ENCODE data around the gene RPTN.

The RPTN gene

DNA sequence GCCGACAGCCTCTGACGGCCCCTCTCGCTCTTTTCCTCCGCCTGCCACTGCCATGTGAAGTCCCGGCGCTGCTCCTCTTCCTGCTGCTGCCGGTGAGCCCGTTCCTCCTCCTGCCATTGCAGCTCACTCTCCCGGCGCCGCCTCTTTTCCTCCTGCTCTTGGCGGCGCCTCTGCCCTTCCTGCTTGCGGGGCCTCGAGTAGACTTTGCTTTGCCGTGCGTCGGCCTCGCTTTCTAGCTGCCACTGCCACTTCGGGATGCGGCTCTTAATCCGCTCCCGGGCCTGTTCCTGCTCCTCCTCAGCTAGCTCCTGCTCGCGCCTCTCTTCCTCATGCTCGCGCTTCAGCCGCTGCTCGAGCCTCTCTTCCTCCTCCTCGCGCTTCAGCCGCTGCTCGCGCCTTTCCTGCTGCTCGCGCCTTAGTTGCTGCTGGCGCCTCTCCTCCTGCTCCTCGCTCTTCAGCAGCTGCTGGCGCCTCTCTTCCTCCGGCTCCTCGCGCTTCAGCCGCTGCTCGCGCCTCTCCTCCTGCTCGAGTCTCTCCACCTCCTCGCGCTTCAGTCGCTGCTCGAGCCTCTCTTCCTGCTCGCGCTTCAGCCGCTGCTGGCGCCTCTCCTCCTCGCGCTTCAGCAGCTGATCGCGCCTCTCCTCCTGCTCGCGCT is 48.0 kb downstream of the RPTN start:
- no peak for FAIRE-seq

DNA sequence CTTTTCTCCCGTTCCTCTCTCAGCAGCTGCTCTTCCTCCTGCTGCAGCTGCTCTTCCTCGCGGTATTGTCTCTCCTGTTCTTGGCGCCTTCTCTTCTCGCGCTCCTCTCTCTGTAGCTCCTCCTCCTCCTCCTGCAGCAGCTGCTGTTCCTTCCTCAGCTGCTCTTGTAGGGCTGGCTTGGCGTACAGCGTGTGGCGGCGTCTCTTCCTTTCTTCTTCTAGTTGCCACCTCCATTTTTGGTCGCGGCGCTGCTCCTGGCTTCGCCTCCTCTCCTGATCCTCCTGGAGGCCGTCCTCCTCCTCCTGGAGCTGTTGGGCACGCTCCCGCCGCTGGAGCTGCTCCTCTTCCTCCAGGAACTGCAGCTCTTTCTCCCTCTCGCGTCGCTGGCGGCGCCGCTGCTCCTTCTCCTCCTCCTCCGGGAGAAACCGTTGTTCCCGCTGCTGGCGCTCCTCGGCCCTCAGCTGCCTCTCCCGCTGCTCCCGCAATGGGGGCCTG is 48.6 kb downstream of the RPTN start:
- FAIRE-seq = no peak

DNA sequence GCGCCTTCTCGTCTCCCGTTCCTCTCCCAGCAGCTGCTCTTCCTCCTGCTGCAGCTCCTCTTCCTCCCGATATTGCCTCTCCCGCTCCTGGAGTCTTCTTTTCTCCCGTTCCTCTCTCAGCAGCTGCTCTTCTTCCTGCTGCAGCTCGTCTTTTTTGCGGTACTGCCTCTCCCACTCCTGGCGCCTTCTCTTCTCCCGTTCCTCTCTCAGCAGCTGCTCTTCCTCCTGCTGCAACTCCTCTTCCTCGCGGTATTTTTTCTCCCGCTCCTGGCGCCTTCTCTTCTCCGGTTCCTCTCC is 49.1 kb downstream of the RPTN start:
- no peak for FAIRE-seq

DNA sequence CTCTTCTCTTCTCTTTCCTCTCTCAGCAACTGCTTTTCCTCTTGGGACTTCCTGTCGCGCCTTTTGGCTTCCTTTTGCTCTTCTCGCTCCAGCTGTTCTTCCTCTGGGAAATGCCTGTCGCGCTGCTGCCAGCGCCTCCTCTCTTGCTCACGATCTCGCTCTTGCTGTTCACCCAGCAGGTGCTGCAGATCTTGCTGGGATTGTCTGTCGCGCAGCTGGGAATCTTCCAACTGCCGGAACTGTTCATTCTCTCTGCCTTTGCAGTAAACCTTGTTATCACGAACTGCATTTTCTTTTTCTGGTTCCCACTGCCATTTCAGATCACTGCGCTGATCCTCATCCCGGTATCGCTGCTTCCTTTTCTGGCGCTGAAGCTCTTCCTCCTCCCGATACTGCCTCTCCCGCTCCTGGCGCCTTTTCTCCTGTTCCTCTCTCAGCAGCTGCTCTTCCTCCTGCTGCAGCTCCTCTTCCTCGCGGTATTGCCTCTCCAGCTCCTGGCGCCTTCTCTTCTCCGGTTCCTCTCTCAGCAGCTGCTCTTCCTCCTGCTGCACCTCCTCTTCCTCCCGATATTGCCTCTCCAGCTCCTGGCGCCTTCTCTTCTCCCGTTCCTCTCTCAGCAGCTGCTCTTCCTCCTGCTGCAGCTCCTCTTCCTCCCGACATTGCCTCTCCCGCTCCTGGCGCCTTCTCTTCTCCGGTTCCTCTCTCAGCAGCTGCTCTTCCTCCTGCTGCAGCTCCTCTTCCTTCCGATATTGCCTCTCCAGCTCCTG is 49.6 kb downstream of the RPTN start:
- FAIRE-seq = no peak

DNA sequence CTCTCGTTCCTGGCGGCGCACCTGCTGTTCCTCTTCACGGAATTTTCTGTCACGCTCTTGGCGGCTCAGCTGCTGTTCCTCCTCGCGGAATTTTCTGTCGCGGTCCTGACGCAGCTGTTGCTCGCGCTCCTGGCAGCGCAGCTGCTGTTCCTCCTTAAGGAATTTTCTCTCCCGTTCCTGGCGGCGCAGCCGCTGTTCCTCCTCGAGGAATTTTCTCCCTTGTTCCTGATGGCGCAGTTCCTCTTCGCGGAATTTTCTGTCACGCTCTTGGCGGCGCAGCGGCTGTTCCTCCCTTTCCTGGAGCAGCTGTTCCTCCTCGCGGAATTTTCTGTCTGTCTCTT is 50.2 kb downstream of the RPTN start:
- FAIRE-seq = no peak

DNA sequence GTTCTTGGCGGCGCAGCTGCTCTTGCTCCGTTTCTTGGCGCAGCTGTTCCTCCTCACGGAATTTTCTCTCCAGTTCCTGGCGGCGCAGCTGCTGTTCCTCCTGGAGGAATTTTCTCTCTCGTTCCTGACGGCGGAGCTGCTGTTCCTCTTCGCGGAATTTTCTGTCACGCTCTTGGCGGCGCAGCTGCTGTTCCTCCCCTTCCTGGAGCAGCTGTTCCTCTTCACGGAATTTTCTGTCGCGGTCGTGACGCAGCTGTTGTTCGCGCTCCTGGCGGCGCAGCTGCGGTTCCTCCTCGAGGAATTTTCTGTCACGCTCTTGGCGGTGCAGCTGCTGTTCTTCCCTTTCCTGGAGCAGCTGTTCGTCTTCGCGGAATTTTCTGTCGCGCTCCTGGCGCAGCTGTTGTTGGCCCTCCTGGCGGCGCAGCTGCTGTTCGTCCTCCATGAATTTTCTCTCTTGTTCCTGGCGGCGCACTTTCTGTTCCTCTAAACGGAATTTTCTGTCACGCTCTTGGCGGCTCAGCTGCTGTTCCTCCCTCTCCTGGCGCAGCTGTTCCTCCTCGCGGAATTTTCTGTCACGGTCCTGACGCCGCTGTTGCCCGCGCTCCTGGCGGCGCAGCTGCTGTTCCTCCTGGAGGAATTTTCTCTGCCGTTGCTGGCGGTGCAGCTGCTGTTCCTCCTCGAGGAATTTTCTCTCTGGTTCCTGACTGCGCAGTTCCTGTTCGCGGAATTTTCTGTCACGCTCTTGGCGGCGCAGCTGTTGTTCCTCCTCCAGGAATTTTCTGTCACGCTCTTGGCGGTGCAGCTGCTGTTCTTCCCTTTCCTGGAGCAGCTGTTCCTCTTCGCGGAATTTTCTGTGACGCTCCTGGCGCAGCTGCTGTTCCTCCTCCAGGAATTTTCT is 50.8 kb downstream of the RPTN start:
- no peak for FAIRE-seq

DNA sequence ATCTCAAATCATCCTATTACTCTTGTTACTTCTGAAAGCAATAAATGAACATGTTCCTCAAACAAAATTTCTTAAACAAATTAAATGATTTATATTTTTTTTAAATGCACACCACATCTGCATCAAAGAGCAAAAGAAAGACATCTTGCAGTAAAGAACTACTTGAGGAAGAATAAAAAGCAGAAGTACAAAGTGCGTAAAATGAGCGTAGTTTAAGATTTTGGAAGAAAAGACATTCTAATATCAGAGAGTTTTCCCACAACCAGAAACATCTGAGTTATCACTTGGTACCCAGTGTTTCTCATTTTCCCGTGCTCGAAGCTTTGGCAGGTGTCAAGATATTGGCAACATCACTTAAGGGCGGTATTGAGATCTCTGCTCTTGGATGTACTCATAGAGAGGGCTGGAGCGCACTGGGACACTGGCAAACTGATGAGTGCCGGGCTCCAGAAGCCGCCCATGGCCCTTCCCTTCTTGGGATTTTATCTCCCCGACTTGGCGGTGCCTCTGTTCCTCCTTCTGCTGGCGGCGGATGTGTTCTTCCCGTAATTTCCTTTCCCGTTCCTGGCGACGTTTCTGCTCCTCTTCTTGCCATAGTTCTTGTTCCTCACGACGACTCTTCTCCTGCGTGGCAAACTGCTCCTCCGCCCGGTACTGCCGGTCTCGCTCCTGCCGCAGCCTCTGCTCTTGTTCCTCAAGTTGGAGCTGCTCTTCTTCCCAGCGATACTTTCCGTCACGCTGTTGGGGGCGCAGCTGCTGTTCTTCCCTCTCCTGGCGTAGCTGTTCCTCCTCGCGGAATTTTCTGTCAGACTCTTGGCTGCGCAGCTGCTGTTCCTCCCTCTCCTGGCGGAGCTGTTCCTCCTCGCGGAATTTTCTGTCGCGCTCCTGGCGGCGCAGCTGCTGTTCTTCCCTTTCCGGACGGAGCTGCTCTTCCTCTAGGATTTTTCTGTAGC is 51.7 kb downstream of the RPTN start:
- no peak for FAIRE-seq

DNA sequence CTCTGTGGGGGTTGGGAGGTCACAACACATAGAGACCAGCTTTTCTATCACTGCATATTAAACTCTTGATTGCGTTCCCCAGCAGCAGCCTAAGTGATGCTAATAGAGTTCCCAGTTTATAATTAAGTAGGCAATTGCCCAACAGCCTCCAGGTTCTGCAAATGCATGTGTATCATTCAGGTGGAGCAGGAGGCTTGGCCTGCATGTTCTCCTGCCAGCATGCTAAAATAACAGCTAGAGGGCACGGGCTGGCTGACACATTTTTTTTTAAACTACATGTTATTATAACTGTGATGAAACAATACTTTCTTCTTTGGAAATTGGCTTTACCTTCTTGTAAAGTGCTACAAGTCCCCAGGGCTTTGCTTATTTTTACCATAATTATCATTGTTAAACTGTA is 54.2 kb downstream of the RPTN start:
- FAIRE-seq = no peak
